HepG2 (cell line): Measurements from ENCODE around the gene ZBTB20. TPM values are rescaled to one million over a fixed set of nuclear protein-coding genes. Genes with fewer than 3 reads are reported as not detected.

Experiments
- ATAC-seq: fragments of 200-7000 bp; cut with Tn5 transposase; 3 replicates; pipeline ENCODE4 v1.9.1; 2020; ENCODE audit warnings: mild to moderate bottlenecking, moderate library complexity
- BruUV-seq: library from RNA; stranded (reverse); fragments of 400-500 nt; replicated peaks from 2 replicates; lab custom pipeline; 2021; lab: Mats Ljungman, UMichigan
- CTCF ChIA-PET: fragments of 300-600 bp; formaldehyde crosslinking; extraction: SDS; loops from one replicate; lab custom pipeline; 2021; ENCODE audit warnings: low total read pairs, inconsistent platforms, low intra/inter-chr PET ratio; lab: Yijun Ruan, JAX
- POLR2A ChIA-PET: fragments of 350-600 bp; sonication (Branson Sonifier 250); formaldehyde crosslinking; loops from one replicate; lab custom pipeline; 2020; ENCODE audit warnings: antibody characterized with exemption, inconsistent platforms; lab: Yijun Ruan, JAX
- DNase-seq: peaks from one replicate; pipeline ENCODE4 v3.0.0-alpha.2; 2015; ENCODE audit warnings: low spot score
- FAIRE-seq: peaks from 3 replicates; lab custom pipeline; 2011; peaks lifted over from hg19 to GRCh38; lab: Jason Lieb, UNC
- H2AFZ ChIP-seq: one replicate; pipeline ENCODE4 v1.6.1; 2011; ENCODE audit warnings: low read length, inconsistent platforms
- H3K27ac ChIP-seq: fragments of 300-600 bp; 3 replicates; pipeline ENCODE4 v1.8.0; 2011; ENCODE audit warnings: mixed run types, mild to moderate bottlenecking, mixed read lengths, low read length, inconsistent platforms; ENCODE audit not compliant: insufficient read depth; ENCODE audit errors: extremely low read length
- H3K27me3 ChIP-seq, 2 experiments: fragments of 200-600 bp in 1 of 2; 2 replicates in 1 of 2; 3 replicates in 1 of 2; pipeline versions ENCODE4 v1.6.0 to v1.8.0; 2011; ENCODE audit warnings: low read length in 2 of 2, mild to moderate bottlenecking in 2 of 2, moderate library complexity in 2 of 2, inconsistent platforms in 1 of 2; ENCODE audit not compliant: insufficient read depth in 2 of 2, control insufficient read depth in 1 of 2
- H3K36me3 ChIP-seq, 2 experiments: fragments of 200-600 bp in 1 of 2; replicated peaks in 1 of 2; 2 replicates in 1 of 2; 3 replicates in 1 of 2; pipeline versions ENCODE4 v1.5.1 to v1.8.0; 2011; ENCODE audit warnings: low read length in 2 of 2, inconsistent platforms in 1 of 2; ENCODE audit not compliant: insufficient read depth in 2 of 2, control insufficient read depth in 1 of 2
- H3K4me1 ChIP-seq: 2 replicates; pipeline ENCODE4 v1.5.1; 2012; ENCODE audit warnings: low read length, inconsistent platforms; ENCODE audit not compliant: insufficient read depth
- H3K4me2 ChIP-seq: 2 replicates; pipeline ENCODE4 v1.6.0; 2011; ENCODE audit warnings: low read depth, low read length, inconsistent platforms
- H3K4me3 ChIP-seq, 3 experiments: fragments of 200-600 bp in 1 of 3; sonication (generic), shearing (Covaris generic) in 1 of 3; replicated peaks in 1 of 3; 2 replicates each; pipeline ENCODE4 v1.5.1; 2011 to 2016; ENCODE audit warnings: low read length in 3 of 3, inconsistent platforms in 2 of 3, low read depth in 2 of 3, mild to moderate bottlenecking in 2 of 3, control low read depth in 1 of 3, mixed read lengths in 1 of 3; ENCODE audit not compliant: insufficient read depth in 1 of 3
- H3K79me2 ChIP-seq: one replicate; pipeline ENCODE4 v1.6.1; 2011; ENCODE audit warnings: low read length, inconsistent platforms; ENCODE audit not compliant: insufficient read depth
- H3K9ac ChIP-seq: 2 replicates; pipeline ENCODE4 v1.6.0; 2011; ENCODE audit warnings: mild to moderate bottlenecking, low read depth, low read length, inconsistent platforms; ENCODE audit not compliant: insufficient read depth
- H3K9me3 ChIP-seq: 2 replicates; pipeline ENCODE4 v1.5.1; 2012; ENCODE audit warnings: mild to moderate bottlenecking, low read length
- H4K20me1 ChIP-seq: 2 replicates; pipeline ENCODE4 v1.6.0; 2011; ENCODE audit warnings: inconsistent platforms, mild to moderate bottlenecking, low read length, moderate library complexity; ENCODE audit not compliant: insufficient read depth
- ERF ChIP-seq: IDR thresholded peaks from 2 replicates; pipeline ENCODE4 v1.6.1; 2018; ENCODE audit warnings: missing biosample characterization, missing genetic modification reagents
- MNT ChIP-seq: fragments of 450-650 bp; IDR thresholded peaks from 2 replicates; pipeline ENCODE4 v1.6.1; 2016
- NAIF1 ChIP-seq: sonication (generic); formaldehyde crosslinking; IDR thresholded peaks from 2 replicates; pipeline ENCODE4 v1.5.0; 2020; ENCODE audit warnings: mild to moderate bottlenecking, missing genetic modification reagents, borderline replicate concordance
- PHF20 ChIP-seq: sonication (generic); formaldehyde crosslinking; IDR thresholded peaks from 2 replicates; pipeline ENCODE4 v1.5.0; 2020; ENCODE audit warnings: mild to moderate bottlenecking, missing genetic modification reagents
- SKIL ChIP-seq: sonication (generic); formaldehyde crosslinking; IDR thresholded peaks from 2 replicates; pipeline ENCODE4 v1.8.0; 2022; ENCODE audit warnings: missing genetic modification reagents, mild to moderate bottlenecking, moderate library complexity, borderline replicate concordance
- U2AF1 ChIP-seq: fragments of 200-400 bp; formaldehyde crosslinking; optimal IDR thresholded peaks from 2 replicates; pipeline ENCODE3; 2017; ENCODE audit warnings: mild to moderate bottlenecking, low read depth, low read length
- ZC3H13 ChIP-seq: sonication (generic); formaldehyde crosslinking; IDR thresholded peaks from 2 replicates; pipeline ENCODE4 v1.8.1; 2023; ENCODE audit warnings: mild to moderate bottlenecking, missing genetic modification reagents, moderate library complexity
- ZNF232 ChIP-seq: sonication (generic); formaldehyde crosslinking; IDR thresholded peaks from 2 replicates; pipeline ENCODE4 v1.4.0; 2020; ENCODE audit warnings: missing genetic modification reagents, borderline replicate concordance
- ZNF335 ChIP-seq: sonication (generic); formaldehyde crosslinking; IDR thresholded peaks from 2 replicates; pipeline ENCODE4 v1.4.0; 2020; ENCODE audit warnings: missing genetic modification reagents
- ZNF460 ChIP-seq: sonication (generic); formaldehyde crosslinking; IDR thresholded peaks from 2 replicates; pipeline ENCODE4 v1.5.1; 2020; ENCODE audit warnings: missing genetic modification reagents, mild to moderate bottlenecking, borderline replicate concordance
- ZNF670 ChIP-seq: sonication (generic); formaldehyde crosslinking; IDR thresholded peaks from 2 replicates; pipeline ENCODE4 v1.8.0; 2022; ENCODE audit warnings: mild to moderate bottlenecking, missing genetic modification reagents, borderline replicate concordance
- ZNF766 ChIP-seq: sonication (generic); formaldehyde crosslinking; IDR thresholded peaks from 2 replicates; pipeline ENCODE4 v1.5.0; 2020; ENCODE audit warnings: missing genetic modification reagents, borderline replicate concordance
- ZNF780A ChIP-seq: sonication (generic); formaldehyde crosslinking; IDR thresholded peaks from 2 replicates; pipeline ENCODE4 v1.8.0; 2022; ENCODE audit warnings: mild to moderate bottlenecking, missing genetic modification reagents, moderate library complexity
- WGBS: methylation state at CpG from one replicate; pipeline ENCODE4 v1.1.6; 2017; ENCODE audit warnings: low lambda C conversion rate; 5-methylcytosine and 5-hydroxymethylcytosine counted together
- in situ Hi-C: cut with HindIII; loops from 2 replicates; pipeline ENCODE4 v1.10.0; 2017; ENCODE audit warnings: low pct_unique_long_range_greater_than_20kb; ENCODE audit not compliant: extremely low pct_ligation_motif_present
- intact Hi-C: fragments of 100-400 bp; cut with micrococcal nuclease; formaldehyde crosslinking; loops from one replicate; pipeline ENCODE4 v1.10.0; 2022; ENCODE audit not compliant: unreplicated experiment
- polyA plus RNA-seq, 8 experiments: library from polyadenylated mRNA; depleted of rRNA in 3 of 8; stranded (reverse) in 7 of 8; unstranded in 1 of 8; fragments of >200 nt; fragmentation: Illumina TruSeq in 4 of 8; extraction: Trizol in 4 of 8; gene quantifications; 2 replicates each; pipeline versions ENCODE4 v1.2.1 to v1.2.3, GENCODE V29; 2011 to 2016; ENCODE audit warnings: low read depth in 4 of 8, missing spikeins in 1 of 8, mixed read lengths in 1 of 8; ENCODE audit not compliant: insufficient read depth in 1 of 8
- total RNA-seq, 5 experiments: library from RNA; depleted of rRNA; stranded (reverse); fragments of >200 nt; fragmentation: Illumina TruSeq; extraction: Trizol; gene quantifications; 2 replicates each; pipeline ENCODE4 v1.2.3, GENCODE V29; 2016; ENCODE audit warnings: low read depth in 1 of 5

The ZBTB20 gene
- total and polyA plus RNA-seq, 2 of the 13 experiments (the other 11 are each of a cell fraction or from before 2014, with no cell fraction given): 1.9 to 8.8 TPM

GRCh38 chr3:114848082-114848481 lies 299.0 kb downstream of the ZBTB20 start:
- TF ChIP-seq U2AF1 (no peak), ZNF460 (CRISPR knock-in tag) (no peak)
- H3K79me2 ChIP-seq: no peaks in the 10 kb centered on the region
- H3K9me3 ChIP-seq: no peaks in the 10 kb centered on the region
- no peak overlapping the region for H3K4me3 ChIP-seq
- FAIRE-seq: no peak
- DNase-seq: no peak
- no peak overlapping the region for H3K27ac ChIP-seq
- ChIA-PET CTCF (no interaction called here), POLR2A (no interaction called here)
- H4K20me1 ChIP-seq: no peaks in the 10 kb centered on the region
- H3K4me1 ChIP-seq: peaks cover 9% of the 10 kb centered on the region; the same call in 1 of the 2 replicates
- ATAC-seq: no peak; the same call in 2 of the 3 replicates
- 49% methylated on average over 7 of the region's 7 CpGs for WGBS
- in situ Hi-C loops: no loop called here
- H3K4me2 ChIP-seq: no peak overlapping the region
- H2AFZ ChIP-seq: no peak overlapping the region
- H3K9ac ChIP-seq: no peak overlapping the region
- intact Hi-C loops: no loop called here
- no TSS peak for BruUV-seq
- no peaks in the 10 kb centered on the region for H3K27me3 ChIP-seq
- no peaks in the 10 kb centered on the region for H3K36me3 ChIP-seq

- intact Hi-C loops (no loop called here), in situ Hi-C loops (no loop called here)
- H4K20me1 ChIP-seq: no peaks in the 10 kb centered on the region
- H3K27me3 ChIP-seq: no peaks in the 10 kb centered on the region
- no peak for FAIRE-seq
- no peak overlapping the region for H3K27ac ChIP-seq
- no peak overlapping the region for H3K9ac ChIP-seq
- no peaks in the 10 kb centered on the region for H3K9me3 ChIP-seq
- no peak overlapping the region for H3K4me2 ChIP-seq
- no peak overlapping the region for H3K4me3 ChIP-seq
- no peaks in the 10 kb centered on the region for H3K79me2 ChIP-seq
- H2AFZ ChIP-seq: no peak overlapping the region
- no peak for DNase-seq
- no peaks in the 10 kb centered on the region for H3K36me3 ChIP-seq
- 25% methylated on average over 2 of the region's 2 CpGs for WGBS
- BruUV-seq: no TSS peak
- ATAC-seq: no peak
- no peak for TF ChIP-seq MNT
- TF ChIP-seq ZC3H13: no peak
- TF ChIP-seq ZNF335 (CRISPR knock-in tag): no peak
- no peak for TF ChIP-seq ZNF780A (CRISPR knock-in tag)
- no peak for TF ChIP-seq NAIF1 (CRISPR knock-in tag)
- TF ChIP-seq SKIL (CRISPR knock-in tag): no peak
- TF ChIP-seq ERF (CRISPR knock-in tag): no peak
- TF ChIP-seq ZNF232 (CRISPR knock-in tag): no peak
- no peak for TF ChIP-seq ZNF670 (CRISPR knock-in tag)
- no peak for TF ChIP-seq ZNF766 (CRISPR knock-in tag)
- TF ChIP-seq PHF20: no peak
- ChIA-PET CTCF (no interaction called here), POLR2A (no interaction called here)
- H3K4me1 ChIP-seq: peaks cover 9% of the 10 kb centered on the region; the same call in 1 of the 2 replicates
These were observed 299.5 kb downstream of the ZBTB20 start for GRCh38 chr3:114847564-114847963.
